BJ (cell line): ENCODE measurements around the gene SORD. TPM values are rescaled to one million over a fixed set of nuclear protein-coding genes. Genes with fewer than 3 reads are reported as not detected.
"Not testable (repeated sequence)": the region's sequence is repeated elsewhere in the genome, so short reads cannot be mapped to it uniquely, and the experiment has no call there.

Experiments used
- CTCF ChIA-PET: fragments of 350-600 bp; formaldehyde crosslinking; extraction: SDS; loops from one replicate; lab custom pipeline; 2021; ENCODE audit warnings: antibody characterized with exemption, inconsistent platforms; lab: Yijun Ruan, JAX
- POLR2A ChIA-PET: fragments of 300-600 bp; sonication (Branson Sonifier 250); formaldehyde crosslinking; extraction: SDS; loops from one replicate; lab custom pipeline; 2021; ENCODE audit warnings: antibody characterized with exemption; lab: Charles Lee
- DNase-seq: peaks from one replicate; pipeline ENCODE4 v3.0.0-alpha.2; 2011; ENCODE audit warnings: low read depth
- H3K27me3 ChIP-seq: 2 replicates; pipeline ENCODE4 v1.6.0; 2011; ENCODE audit warnings: low read length; ENCODE audit not compliant: control insufficient read depth, insufficient read depth
- H3K36me3 ChIP-seq: 2 replicates; pipeline ENCODE4 v1.5.1; 2011; ENCODE audit warnings: low read length; ENCODE audit not compliant: control insufficient read depth, insufficient read depth
- H3K4me3 ChIP-seq: 2 replicates; pipeline ENCODE4 v1.5.1; 2011; ENCODE audit warnings: low read depth, mild to moderate bottlenecking, control low read depth, low read length
- polyA plus RNA-seq: library from polyadenylated mRNA; depleted of rRNA; stranded (reverse); fragments of >200 nt; gene quantifications from 2 replicates; pipeline ENCODE4 v1.2.3, GENCODE V29; 2011
- TF ChIP-seq, protein P1 (sequence below): IDR thresholded peaks from 2 replicates; pipeline ENCODE4 v1.5.1; 2011; ENCODE audit warnings: low read depth, mild to moderate bottlenecking, control low read depth, inconsistent platforms, low read length, moderate library complexity; ENCODE audit not compliant: insufficient read depth

The SORD gene
- polyA plus RNA-seq, 1 experiment, result 30.4 TPM

DNA sequence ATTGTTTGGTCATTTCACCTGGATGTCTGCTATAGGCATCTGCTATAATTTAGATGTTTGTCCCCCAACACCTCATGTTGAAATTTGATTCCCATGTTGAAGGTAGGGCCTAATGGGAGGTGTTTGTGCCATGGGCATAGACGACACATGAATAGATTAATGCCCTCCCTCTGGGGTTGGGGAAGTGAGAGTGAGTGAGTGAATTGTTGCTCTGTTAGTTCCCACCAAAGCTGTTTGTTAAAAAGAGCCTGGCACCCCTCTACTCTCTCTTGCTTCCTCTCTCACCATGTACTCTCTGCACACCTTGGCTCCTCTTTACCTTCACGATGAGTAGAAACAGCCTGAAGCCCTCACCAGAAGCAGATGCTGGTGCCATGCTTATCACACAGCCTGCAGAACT lies 23.9 kb upstream of the SORD start:
- TF ChIP-seq, protein P1, sequence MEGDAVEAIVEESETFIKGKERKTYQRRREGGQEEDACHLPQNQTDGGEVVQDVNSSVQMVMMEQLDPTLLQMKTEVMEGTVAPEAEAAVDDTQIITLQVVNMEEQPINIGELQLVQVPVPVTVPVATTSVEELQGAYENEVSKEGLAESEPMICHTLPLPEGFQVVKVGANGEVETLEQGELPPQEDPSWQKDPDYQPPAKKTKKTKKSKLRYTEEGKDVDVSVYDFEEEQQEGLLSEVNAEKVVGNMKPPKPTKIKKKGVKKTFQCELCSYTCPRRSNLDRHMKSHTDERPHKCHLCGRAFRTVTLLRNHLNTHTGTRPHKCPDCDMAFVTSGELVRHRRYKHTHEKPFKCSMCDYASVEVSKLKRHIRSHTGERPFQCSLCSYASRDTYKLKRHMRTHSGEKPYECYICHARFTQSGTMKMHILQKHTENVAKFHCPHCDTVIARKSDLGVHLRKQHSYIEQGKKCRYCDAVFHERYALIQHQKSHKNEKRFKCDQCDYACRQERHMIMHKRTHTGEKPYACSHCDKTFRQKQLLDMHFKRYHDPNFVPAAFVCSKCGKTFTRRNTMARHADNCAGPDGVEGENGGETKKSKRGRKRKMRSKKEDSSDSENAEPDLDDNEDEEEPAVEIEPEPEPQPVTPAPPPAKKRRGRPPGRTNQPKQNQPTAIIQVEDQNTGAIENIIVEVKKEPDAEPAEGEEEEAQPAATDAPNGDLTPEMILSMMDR, result no peak
- Histone ChIP-seq H3K4me3 (no peak overlapping the region), H3K27me3 (no peaks in the 10 kb centered on the region), H3K36me3 (no peaks in the 10 kb centered on the region)
- CTCF ChIA-PET, result no interaction called here
- DNase-seq, result no peak
- POLR2A ChIA-PET, result no interaction called here

DNA sequence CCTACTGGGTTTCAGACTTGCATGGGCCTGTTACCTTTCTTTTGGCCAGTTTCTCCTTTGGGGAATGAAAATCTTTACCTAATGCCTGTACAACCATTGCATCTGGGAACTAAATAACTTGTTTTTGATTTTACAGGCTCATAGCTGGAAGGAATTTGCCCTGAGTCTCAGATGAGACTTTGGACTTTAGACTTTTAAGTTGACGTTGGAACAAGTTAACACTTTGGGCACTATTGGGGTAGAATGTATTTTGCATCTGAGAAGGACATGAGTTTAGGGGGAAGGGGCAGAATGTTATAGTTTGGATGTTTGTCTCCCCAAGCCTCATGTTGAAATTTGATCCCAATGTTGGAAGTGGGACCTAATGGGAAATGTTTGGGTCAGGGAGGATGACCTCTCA lies 21.8 kb upstream of the SORD start:
- H3K4me3 ChIP-seq, H3K27me3 ChIP-seq, CTCF ChIA-PET, DNase-seq, POLR2A ChIA-PET, H3K36me3 ChIP-seq: not testable (repeated sequence)

DNA sequence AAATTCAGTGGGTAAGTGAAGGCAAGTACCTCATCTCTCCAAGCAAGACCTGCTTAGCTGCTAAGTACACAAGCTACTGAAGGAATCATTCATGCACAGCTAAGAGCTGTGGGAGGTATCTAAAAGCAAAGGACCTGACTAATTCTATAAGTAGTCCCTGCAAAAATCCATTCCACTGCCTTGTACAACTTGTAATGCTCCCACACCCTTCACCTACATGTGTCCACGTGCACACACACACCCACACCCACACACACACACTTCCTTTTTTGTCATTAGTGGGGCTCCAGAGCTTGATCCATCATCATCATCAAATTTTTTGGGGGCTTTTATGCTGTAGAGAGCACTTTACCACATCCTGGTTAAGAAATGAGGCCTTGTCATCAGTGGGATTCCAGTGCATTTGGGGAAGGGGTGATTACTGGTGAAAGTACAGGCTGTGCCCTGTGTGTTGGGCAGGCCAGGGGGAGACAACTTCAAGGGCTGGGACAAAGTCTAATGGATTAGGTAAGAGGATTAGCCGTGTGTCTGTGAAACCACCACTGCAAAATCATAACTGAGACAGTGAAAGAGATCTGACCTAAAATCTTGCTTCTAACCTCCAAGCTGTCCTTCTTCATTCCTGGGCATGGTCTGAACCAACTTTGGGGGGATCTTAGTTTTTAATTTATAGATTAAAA lies 19.1 kb upstream of the SORD start:
- CTCF ChIA-PET, result interaction anchor here (0.7 kb wide), 1 partner anchor 114 kb away, joined by 3 read pairs; no protein-coding TSS in a partner anchor
- H3K27me3 ChIP-seq, DNase-seq, H3K36me3 ChIP-seq, POLR2A ChIA-PET, H3K4me3 ChIP-seq: not testable (repeated sequence)

DNA sequence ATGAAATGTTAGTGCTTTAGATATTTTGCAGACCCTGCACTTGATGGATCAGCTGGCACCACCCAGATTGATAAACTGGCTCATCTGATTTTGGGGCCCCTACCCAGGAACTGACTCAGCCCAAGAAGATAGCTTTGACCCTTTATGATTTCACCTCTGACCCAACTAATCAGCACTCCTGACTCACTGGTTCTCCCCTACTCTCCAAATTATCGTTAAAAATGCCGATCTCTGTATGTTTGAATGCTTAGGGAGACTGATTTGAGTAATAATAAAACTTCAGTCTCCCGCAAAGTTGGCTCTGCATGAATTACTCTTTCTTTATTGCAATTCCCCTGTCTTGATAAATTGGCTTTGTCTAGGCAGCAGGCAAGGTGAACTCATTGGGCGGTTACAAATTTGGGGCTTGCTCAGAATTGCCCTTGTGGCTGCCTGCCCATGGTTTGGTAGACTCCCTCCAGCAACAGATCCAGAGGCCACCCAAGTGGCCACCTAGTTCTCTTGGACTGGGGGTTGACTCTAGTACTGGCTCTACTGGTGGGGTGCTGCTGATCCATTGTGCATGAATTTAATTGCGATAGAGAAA lies 18.3 kb upstream of the SORD start:
- CTCF ChIA-PET, H3K27me3 ChIP-seq, POLR2A ChIA-PET, H3K36me3 ChIP-seq, H3K4me3 ChIP-seq, DNase-seq: not testable (repeated sequence)

DNA sequence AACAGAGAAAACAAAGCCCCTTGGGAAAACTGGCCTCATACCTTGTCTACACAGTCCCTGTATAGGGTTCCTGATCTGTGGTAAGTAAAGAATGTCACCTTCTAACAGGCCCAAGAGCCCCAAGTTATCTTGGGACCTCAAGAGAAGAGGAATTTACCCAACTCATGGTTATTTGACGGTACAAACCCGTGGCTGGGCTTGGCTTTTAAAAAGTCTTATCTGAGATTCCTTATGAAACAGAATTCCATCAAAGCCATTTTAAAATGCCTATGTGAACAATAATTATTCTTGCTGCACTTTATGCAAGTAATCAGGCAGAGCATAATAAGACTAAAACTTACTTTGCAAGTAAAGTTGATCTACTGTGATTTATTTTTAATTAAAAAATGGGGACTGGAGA lies 13.9 kb upstream of the SORD start:
- no peak for DNase-seq
- H3K36me3 ChIP-seq, result no peaks in the 10 kb centered on the region
- ChIA-PET POLR2A (no interaction called here), CTCF (no interaction called here)
- H3K4me3 ChIP-seq, result no peak overlapping the region
- TF ChIP-seq, protein P1, result no peak
- H3K27me3 ChIP-seq, result no peaks in the 10 kb centered on the region

DNA sequence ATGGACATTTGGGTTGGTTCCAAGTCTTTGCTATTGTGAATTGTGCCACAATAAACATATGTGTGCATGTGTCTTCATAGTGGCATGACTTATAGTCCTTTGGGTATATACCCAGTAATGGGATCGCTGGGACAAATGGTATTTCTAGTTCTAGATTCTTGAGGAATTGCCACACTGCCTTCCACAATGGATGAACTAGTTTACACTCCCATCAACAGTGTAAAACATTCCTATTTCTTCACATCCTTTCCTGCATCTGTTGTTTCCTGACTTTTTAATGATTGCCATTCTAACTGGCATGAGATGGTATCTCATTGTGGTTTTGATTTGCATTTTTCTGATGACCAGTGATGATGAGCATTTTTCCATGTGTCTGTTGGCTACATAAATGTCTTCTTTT lies 7.9 kb upstream of the SORD start:
- H3K4me3 ChIP-seq, DNase-seq, H3K27me3 ChIP-seq, POLR2A ChIA-PET, H3K36me3 ChIP-seq, CTCF ChIA-PET: not testable (repeated sequence)

DNA sequence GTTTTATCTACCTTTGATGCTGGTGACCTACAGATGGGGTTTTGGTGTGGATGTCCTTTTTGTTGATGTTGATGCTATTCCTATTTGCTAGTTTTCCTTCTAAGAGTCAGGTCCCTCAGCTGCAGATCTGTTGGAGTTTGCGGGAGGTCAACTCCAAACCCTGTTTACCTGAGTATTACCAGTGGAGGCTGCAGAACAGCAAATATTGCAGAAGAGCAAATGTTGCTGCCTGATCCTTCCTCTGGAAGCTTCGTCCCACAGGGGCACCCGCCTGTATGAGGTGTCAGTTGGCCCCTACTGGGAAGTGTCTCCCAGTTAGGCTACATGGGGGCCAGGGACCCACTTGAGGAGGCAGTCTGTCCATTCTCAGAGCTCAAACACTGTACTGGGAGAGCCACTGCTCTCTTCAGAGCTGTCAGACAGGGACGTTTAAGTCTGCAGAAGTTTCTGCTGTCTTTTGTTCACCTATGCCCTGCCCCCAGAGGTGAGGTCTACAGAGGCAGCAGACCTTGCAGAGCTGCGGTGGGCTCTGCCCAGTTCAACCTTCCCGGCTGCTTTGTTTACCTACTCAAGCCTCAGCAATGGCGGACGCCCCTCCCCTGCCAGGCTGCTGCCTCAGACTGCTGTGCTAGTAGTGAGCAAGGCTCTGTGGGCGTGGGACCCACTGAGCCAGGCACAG lies 2.6 kb upstream of the SORD start:
- CTCF ChIA-PET, result interaction anchor here (0.7 to 1.2 kb wide), 3 partner anchors 8 to 167 kb away, joined by 3 read pairs; no protein-coding TSS in a partner anchor
- DNase-seq, H3K4me3 ChIP-seq, POLR2A ChIA-PET, H3K27me3 ChIP-seq, H3K36me3 ChIP-seq: not testable (repeated sequence)

DNA sequence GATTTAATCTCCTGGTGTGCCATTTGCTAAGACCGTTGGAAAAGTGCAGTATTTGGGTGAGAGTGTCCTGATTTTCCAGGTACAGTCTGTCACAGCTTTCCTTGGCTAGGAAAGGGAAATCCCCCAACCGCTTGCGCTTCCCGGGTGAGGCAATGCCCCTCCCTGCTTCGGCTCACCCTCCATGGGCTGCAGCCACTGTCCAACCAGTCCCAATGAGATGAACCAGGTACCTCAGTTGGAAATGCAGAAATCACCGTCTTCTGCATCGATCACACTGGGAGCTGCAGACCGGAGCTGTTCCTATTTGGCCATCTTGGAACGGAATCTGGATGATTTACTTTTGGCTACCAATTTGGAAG lies 2.1 kb upstream of the SORD start:
- CTCF ChIA-PET, H3K4me3 ChIP-seq, H3K27me3 ChIP-seq, H3K36me3 ChIP-seq, POLR2A ChIA-PET, DNase-seq: not testable (repeated sequence)
